ENCODE data around the gene AKAP6.

AKAP6 gene

DNA sequence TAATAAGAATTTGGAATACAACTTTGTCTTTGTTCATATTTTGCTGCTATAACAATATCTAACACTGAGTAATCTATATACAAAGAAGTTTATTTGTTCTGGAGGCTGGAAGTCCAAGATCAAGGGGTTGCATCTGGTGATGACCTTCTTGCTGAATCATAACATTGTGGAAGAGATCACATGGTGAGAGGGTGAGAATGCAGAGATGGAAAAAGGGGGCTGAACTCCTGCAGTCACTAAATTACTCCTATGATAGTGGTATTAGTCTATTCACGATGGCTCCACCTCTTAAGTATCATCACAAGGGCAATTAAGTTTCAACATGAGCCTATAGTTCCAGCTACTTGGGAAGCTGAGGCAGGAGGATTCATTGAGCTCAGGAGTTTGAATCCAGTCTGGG lies 4.5 kb upstream of the AKAP6 start:
- no peak for ATAC-seq
- Mint-ChIP-seq H3K4me1 (no peaks in the 10 kb centered on the region), H3K9me3 (peaks cover 6% of the 10 kb centered on the region), H3K4me3 (no peak overlapping the region), H3K27ac (no peak overlapping the region), H3K36me3 (peaks cover 5% of the 10 kb centered on the region), H3K27me3 (no peaks in the 10 kb centered on the region)

- ATAC-seq: no peak
- no peaks in the 10 kb centered on the region for H3K27me3 Mint-ChIP-seq
- H3K36me3 Mint-ChIP-seq: peaks cover 5% of the 10 kb centered on the region
- H3K9me3 Mint-ChIP-seq: peaks cover 6% of the 10 kb centered on the region
- H3K4me1 Mint-ChIP-seq: no peaks in the 10 kb centered on the region
- H3K4me3 Mint-ChIP-seq: no peak overlapping the region
- no peak overlapping the region for H3K27ac Mint-ChIP-seq
Measured at GRCh38 chr14:32327255-32327961, 1.7 kb upstream of the AKAP6 start.

GRCh38 chr14:32329690-32330285 lies 690 bp downstream of the AKAP6 start:
- Mint-ChIP-seq H3K36me3 (peaks cover 5% of the 10 kb centered on the region), H3K27me3 (no peaks in the 10 kb centered on the region), H3K4me3 (no peak overlapping the region), H3K27ac (no peak overlapping the region), H3K4me1 (no peaks in the 10 kb centered on the region), H3K9me3 (peaks cover 6% of the 10 kb centered on the region)
- no peak for ATAC-seq

GRCh38 chr14:32330351-32331111 lies 1.4 kb downstream of the AKAP6 start:
- H3K4me1 Mint-ChIP-seq: no peaks in the 10 kb centered on the region
- H3K4me3 Mint-ChIP-seq: no peak overlapping the region
- peaks cover 6% of the 10 kb centered on the region for H3K9me3 Mint-ChIP-seq
- H3K27ac Mint-ChIP-seq: no peak overlapping the region
- peaks cover 5% of the 10 kb centered on the region for H3K36me3 Mint-ChIP-seq
- no peak for ATAC-seq
- no peaks in the 10 kb centered on the region for H3K27me3 Mint-ChIP-seq

GRCh38 chr14:32331206-32331605 lies 2.1 kb downstream of the AKAP6 start:
- no peak overlapping the region for H3K4me3 Mint-ChIP-seq
- H3K4me1 Mint-ChIP-seq: no peaks in the 10 kb centered on the region
- no peak for ATAC-seq
- H3K9me3 Mint-ChIP-seq: peaks cover 2% of the 10 kb centered on the region
- H3K36me3 Mint-ChIP-seq: peaks cover 3% of the 10 kb centered on the region
- H3K27me3 Mint-ChIP-seq: no peaks in the 10 kb centered on the region
- H3K27ac Mint-ChIP-seq: no peak overlapping the region

GRCh38 chr14:32332415-32333316 lies 3.6 kb downstream of the AKAP6 start:
- Mint-ChIP-seq H3K4me1 (no peaks in the 10 kb centered on the region), H3K9me3 (no peaks in the 10 kb centered on the region), H3K27me3 (no peaks in the 10 kb centered on the region), H3K4me3 (no peak overlapping the region), H3K27ac (no peak overlapping the region), H3K36me3 (no peaks in the 10 kb centered on the region)
- no peak for ATAC-seq

DNA sequence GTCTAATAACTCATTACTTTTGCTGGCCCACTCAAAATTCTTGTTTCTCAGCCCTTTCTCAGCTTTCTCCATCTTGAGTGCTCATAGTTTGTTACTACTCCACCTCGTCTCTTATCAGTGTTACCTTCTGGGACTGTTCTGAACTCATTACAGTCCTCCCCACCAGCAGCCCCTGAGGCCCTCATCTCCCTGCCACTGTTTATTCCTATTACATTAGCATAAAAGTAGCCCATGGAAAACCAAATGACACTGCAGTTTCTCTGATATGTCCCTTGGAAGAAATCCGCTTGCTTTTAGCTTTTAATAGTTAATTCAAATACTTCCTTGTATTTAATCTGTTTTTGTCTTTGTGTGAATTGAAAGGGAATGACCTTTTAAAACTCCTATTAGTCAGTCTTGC lies 7.6 kb downstream of the AKAP6 start:
- no peak for ATAC-seq
- Mint-ChIP-seq H3K9me3 (no peaks in the 10 kb centered on the region), H3K4me3 (no peak overlapping the region), H3K27ac (no peak overlapping the region), H3K36me3 (no peaks in the 10 kb centered on the region), H3K27me3 (no peaks in the 10 kb centered on the region), H3K4me1 (no peaks in the 10 kb centered on the region)

DNA sequence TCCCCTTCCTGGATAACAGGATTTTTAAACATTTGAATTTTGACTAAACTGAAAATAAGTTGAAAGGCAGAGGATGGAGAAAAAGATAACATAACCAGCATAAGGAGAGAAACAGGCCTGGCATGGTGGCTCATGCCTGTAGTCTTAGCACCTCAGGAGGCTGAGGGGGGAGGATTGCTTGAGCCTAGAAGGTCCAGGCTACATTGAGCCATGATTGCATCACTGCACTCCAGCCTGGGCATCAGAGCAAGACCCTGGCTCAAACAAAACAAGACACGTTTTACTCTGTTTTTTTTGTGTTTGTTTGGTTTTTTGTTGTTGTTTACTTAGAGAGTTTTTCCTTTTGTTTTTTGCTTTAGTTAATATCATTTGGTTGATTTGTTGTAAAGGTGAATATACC lies 8.7 kb downstream of the AKAP6 start:
- Mint-ChIP-seq H3K4me1 (no peaks in the 10 kb centered on the region), H3K4me3 (no peak overlapping the region)
- no peak for ATAC-seq

GRCh38 chr14:32339188-32339587 lies 10.1 kb downstream of the AKAP6 start:
- no peak overlapping the region for H3K27ac Mint-ChIP-seq
- H3K9me3 Mint-ChIP-seq: no peaks in the 10 kb centered on the region
- no peak overlapping the region for H3K4me3 Mint-ChIP-seq
- H3K36me3 Mint-ChIP-seq: no peaks in the 10 kb centered on the region
- no peak for ATAC-seq
- no peaks in the 10 kb centered on the region for H3K27me3 Mint-ChIP-seq
- H3K4me1 Mint-ChIP-seq: no peaks in the 10 kb centered on the region

More for the DNA sequence above, 8.7 kb downstream of the AKAP6 start:
- Mint-ChIP-seq H3K27me3 (no peaks in the 10 kb centered on the region), H3K9me3 (no peaks in the 10 kb centered on the region), H3K27ac (no peak overlapping the region), H3K36me3 (no peaks in the 10 kb centered on the region)

GRCh38 chr14:32341947-32342846 lies 13.1 kb downstream of the AKAP6 start:
- no peak overlapping the region for H3K4me3 Mint-ChIP-seq
- no peak overlapping the region for H3K27ac Mint-ChIP-seq
- no peaks in the 10 kb centered on the region for H3K27me3 Mint-ChIP-seq
- ATAC-seq: no peak
- H3K9me3 Mint-ChIP-seq: no peaks in the 10 kb centered on the region
- no peaks in the 10 kb centered on the region for H3K4me1 Mint-ChIP-seq
- no peaks in the 10 kb centered on the region for H3K36me3 Mint-ChIP-seq

GRCh38 chr14:32342847-32343194 lies 13.7 kb downstream of the AKAP6 start:
- no peak for ATAC-seq
- H3K4me1 Mint-ChIP-seq: no peaks in the 10 kb centered on the region
- H3K36me3 Mint-ChIP-seq: no peaks in the 10 kb centered on the region
- no peaks in the 10 kb centered on the region for H3K9me3 Mint-ChIP-seq
- no peaks in the 10 kb centered on the region for H3K27me3 Mint-ChIP-seq
- no peak overlapping the region for H3K4me3 Mint-ChIP-seq
- no peak overlapping the region for H3K27ac Mint-ChIP-seq

DNA sequence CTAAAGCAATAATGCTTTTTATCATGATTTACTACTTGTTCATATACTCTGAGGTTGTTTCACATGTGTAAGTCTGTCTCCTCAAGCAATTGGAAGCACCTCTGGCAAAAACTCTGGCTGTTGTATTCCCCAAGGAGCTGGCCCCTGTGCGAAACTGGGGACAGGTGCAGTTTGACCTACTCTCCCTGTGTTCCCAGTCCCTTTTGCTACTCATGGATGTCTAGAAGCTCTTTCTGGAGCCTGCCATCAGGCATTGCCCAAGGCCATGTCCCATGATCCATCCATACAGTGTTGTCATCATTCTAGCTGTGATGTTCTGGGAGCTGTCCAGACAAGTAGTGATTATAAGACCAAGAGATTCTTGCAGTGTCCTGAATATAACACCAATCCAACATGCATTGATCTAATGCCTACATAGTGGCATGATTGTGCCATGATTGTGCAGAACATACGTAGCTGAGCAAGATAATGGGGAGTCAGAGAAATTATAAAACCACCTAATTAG lies 14.9 kb downstream of the AKAP6 start:
- no peak overlapping the region for H3K27ac Mint-ChIP-seq
- H3K4me3 Mint-ChIP-seq: no peak overlapping the region
- H3K4me1 Mint-ChIP-seq: no peaks in the 10 kb centered on the region
- H3K27me3 Mint-ChIP-seq: no peaks in the 10 kb centered on the region
- H3K9me3 Mint-ChIP-seq: no peaks in the 10 kb centered on the region
- no peaks in the 10 kb centered on the region for H3K36me3 Mint-ChIP-seq
- no peak for ATAC-seq

DNA sequence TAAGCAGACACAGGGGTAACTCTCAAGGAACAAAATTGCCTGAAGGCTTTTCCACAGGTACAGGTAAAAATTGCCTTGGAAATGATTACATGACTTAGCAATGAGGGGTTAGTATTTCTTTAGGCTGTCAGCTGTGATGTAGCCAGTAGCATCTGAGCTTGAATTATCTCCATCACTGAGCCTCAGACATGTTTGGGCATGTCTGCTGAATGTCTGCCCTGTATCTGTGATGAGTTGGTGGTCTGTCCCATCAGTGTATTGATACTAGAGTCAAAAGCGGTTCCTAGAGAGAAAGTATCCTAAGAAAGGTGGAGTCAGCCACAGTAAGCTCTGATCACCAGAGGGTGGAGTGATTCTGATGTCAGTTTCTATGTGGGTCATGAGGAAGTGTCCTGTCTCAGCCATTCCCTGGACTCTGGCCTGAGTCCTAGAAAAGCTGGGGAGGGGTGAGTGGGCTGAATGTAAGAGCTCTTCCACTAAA lies 16.3 kb downstream of the AKAP6 start:
- H3K4me1 Mint-ChIP-seq: peaks cover 10% of the 10 kb centered on the region
- H3K4me3 Mint-ChIP-seq: no peak overlapping the region
- H3K27ac Mint-ChIP-seq: no peak overlapping the region
- no peak for ATAC-seq
- no peaks in the 10 kb centered on the region for H3K9me3 Mint-ChIP-seq
- no peaks in the 10 kb centered on the region for H3K36me3 Mint-ChIP-seq
- H3K27me3 Mint-ChIP-seq: no peaks in the 10 kb centered on the region

DNA sequence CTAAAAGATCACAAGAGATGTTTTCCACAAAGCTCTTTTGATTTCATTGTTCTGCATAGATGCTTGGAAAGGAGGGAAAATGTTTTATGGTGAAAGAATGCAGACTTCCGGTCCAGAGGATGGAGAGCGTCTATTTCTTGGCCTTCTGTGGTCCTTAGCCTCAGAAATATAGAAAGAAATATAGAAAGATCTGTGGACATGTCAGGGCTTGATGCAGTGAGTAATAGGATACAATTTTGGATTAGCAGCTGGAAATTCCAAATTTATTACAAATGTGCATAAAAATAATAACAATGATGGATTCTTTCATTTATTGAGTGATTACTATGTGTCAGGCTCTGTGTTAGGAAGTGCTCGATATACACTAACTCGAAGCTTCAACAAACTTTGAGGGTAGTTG lies 20.2 kb downstream of the AKAP6 start:
- Mint-ChIP-seq H3K36me3 (no peaks in the 10 kb centered on the region), H3K4me3 (no peak overlapping the region), H3K27me3 (no peaks in the 10 kb centered on the region), H3K4me1 (peaks cover 10% of the 10 kb centered on the region), H3K27ac (no peak overlapping the region), H3K9me3 (no peaks in the 10 kb centered on the region)
- ATAC-seq: no peak
